ENCODE results near the gene THOP1.
"Not testable (repeated sequence)": the region's sequence is repeated elsewhere in the genome, so short reads cannot be mapped to it uniquely, and the experiment has no call there.

THOP1 gene

DNA sequence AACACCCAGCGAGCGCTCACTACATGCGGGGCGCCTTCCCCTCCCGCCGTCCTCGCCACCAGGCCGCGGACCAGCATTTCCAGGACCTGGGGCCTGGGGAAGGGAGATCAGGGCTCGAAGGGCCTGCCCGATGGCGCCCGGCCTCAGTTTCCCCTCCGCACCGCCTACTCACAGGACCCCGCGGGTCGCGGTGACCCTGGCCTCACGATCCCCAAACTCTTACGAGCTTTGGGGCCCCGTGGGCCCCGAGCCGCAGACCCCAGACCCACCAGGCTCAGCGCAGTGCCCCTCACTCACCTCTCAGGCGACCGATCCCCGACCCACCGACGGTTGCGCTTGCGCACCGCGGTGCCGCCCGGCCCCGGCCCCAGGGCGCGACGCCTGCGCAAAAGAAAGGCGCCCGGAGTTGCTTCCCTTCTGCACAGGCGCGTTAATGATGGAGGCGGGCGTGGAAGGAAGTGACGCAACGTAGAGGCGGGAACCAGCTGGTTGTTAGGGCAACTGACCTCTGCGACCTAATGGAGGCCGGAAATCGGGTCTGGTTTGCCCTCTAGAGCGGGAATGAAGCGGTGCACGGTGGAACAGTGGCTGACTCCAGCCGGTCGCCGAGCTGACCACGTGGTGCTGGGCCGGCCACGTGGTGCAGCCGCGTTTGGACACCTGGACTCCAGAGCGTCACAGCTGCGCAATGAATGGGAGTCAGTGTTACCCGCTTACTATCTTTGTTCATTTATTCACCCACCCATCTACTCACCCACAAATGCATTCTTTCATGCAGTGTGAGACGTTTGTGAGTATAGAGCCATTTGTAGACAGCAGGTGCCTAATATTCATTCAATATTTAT, 2.1 kb upstream of the THOP1 start, which contains the start of gene SGTA:
SGTA (minus strand) TSS at position 338 of the 845 bp plus-strand sequence. CDS start 14,205 bp downstream, outside the sequence.
- peak; percentile 97 for DNase-seq (ENCODE audit: low spot score)

DNA sequence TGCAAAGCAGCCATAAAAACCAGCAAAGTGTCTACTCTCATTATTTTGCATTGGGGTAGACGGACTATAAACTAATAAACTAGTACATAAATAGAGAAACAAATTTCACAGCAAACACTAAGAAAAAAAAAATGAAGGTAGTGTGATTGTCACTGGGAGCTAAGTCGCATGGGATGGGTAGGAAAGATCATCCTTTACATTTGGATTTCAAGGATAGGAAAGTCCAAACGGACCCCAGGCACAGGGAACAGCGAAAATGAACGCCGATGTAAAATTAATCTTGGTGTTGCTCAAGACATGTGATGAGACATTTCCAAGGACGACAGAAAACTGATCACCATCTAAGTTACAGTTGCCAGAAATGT, 1.5 kb upstream of the THOP1 start:
- no peak for DNase-seq (ENCODE audit: low spot score)

- no peak for DNase-seq (ENCODE audit: low spot score)
Measured at GRCh38 chr19:2787115-2787514, 1.8 kb downstream of the THOP1 start.

DNA sequence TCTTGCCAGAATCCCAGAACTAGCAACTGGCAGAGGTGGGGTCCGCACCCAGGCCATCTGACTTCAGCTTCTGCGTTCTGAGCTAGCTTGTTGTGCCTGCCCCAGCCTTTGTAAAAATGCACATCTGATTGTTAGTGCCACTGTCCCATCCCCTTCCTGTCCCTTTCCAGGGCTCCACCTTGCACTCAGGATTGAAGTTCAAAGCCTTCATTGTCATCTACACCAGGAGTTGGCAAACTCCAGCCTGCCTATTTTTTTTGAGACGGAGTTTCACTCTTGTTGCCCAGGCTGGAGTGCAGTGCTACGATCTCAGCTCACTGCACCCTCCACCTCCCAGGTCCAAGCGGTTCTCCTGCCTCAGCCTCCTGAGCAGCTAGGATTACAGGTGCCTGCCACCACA, 2.9 kb downstream of the THOP1 start:
- DNase-seq (ENCODE audit: low spot score): no peak

- DNase-seq (ENCODE audit: low spot score): no peak
Measured at GRCh38 chr19:2790194-2790556, 4.9 kb downstream of the THOP1 start.

GRCh38 chr19:2790557-2791271, 5.4 kb downstream of the THOP1 start:
- DNase-seq (ENCODE audit: low spot score): no peak

- no peak for DNase-seq (ENCODE audit: low spot score)
Measured at GRCh38 chr19:2791440-2791839, 6.1 kb downstream of the THOP1 start.

GRCh38 chr19:2791876-2792275, 6.6 kb downstream of the THOP1 start:
- no peak for DNase-seq (ENCODE audit: low spot score)

DNA sequence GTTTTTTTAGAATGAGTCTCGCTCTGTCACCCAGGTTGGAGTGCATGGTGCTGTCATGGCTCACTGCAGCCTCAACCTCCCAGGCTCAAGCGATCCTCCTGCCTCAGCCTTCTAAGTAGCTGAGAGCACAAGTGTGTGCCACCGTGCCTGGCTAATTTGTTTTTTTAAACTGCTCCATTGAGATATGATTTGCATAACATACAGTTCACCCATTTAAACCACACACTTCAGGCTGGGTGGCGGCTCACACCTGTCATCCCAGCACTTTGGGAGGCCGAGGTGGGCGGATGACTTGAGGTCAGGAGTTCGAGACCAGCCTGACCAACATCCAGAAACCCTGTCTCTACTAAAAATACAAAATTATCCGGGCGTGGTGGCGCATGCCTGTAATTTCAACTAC, 7.4 kb downstream of the THOP1 start:
- DNase-seq (ENCODE audit: low spot score): not testable (repeated sequence)

GRCh38 chr19:2793126-2793525, 7.8 kb downstream of the THOP1 start:
- no peak for DNase-seq (ENCODE audit: low spot score)

DNA sequence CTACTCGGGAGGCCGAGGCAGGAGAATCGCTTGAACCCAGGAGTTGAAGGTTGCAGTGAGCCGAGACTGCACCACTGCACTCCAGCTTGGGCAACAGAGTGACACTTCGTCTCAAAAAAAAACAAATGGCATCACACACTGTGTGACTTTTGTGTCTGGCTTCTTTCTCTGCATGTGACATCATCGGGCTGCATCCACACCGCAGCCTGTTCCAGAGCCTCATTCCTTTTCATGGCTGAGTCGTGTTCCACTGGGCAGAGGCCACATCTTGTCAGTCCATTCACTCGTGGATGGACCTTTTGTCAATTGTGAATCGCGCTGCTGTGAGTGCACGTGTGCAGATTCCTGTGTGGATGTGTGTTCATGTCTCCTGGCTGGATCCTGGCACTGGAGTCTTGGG, 8.3 kb downstream of the THOP1 start:
- DNase-seq (ENCODE audit: low spot score): no peak

GRCh38 chr19:2795827-2796658, 10.7 kb downstream of the THOP1 start:
- DNase-seq (ENCODE audit: low spot score): no peak

DNA sequence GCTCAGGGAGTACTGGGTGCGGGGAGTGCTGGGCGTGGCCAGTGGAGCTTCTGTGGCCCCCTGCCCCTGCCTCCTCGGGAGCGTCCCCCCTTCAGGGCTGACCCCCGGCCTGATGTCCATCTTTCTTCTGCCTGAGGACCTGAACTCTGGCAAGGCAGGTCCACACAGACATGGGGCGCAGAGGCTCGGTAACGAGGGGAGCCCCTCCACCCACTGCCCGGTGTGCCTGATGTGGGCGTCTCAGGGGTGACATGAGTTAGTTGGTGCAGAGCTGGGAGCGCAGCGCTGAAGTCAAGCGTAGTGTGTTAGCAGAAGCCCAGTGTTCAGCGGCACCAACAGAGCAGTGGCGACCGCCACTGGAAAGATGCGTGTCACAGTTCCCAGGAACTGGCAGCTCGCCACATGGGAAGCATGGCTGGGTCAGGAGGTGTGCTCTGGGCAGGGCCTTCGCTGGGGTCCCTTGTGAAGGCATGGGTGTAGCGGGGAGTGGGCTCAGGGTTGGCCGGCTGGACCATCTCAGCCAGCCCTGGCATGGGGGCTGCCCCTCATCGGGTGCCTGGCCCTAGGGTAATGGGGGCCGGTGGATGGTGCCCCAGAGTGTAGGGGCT, 11.5 kb downstream of the THOP1 start:
- no peak for DNase-seq (ENCODE audit: low spot score)

DNA sequence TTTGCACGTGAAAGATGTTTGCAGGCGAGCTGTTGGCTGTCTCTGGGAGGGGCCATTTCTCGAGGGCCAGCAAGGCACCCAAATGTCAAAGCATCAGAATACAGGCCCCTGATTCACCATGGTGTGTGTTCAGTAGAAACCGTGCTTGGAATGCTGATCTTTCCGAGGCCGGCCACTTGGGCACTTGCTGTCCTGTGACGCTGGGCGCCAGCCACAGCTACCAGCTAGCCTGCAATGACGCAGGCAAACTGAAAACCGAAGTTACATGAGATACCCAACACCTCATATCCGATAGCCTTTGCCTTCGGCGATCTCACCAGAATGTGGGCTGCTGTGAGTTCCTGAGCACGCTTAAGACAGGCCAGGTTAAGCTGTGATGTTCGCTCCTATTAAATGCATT, 12.0 kb downstream of the THOP1 start:
- no peak for DNase-seq (ENCODE audit: low spot score)

DNA sequence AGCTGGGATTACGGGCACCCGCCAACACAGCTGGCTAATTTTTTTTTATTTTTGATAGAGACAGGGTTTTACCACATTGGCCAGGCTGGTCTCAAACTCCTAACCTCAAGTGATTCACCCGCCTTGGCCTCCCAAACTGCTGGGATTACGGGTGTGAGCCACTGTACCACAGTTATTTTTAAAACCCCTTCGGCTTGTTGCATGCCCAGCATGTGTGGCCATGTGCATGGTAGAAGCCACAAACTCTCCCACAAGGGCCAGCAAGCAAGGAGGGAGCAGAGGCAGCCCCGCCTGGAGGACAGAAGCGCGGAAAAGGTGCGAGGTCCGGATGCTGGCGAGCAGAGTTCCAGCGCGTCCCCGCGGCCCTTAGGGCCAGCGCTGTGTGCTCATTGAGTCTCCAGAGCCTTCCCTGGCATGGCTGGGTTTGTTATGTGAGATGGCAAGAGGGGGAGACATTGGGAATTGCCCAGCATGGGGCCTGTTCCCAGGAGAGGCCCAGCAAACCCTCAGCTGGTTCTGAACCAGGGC, 12.9 kb downstream of the THOP1 start:
- no peak for DNase-seq (ENCODE audit: low spot score)

- no peak for DNase-seq (ENCODE audit: low spot score)
Measured at GRCh38 chr19:2798733-2799132, 13.4 kb downstream of the THOP1 start.

GRCh38 chr19:2799273-2800020, 14.1 kb downstream of the THOP1 start:
- no peak for DNase-seq (ENCODE audit: low spot score)

GRCh38 chr19:2800506-2800905, 15.2 kb downstream of the THOP1 start:
- no peak for DNase-seq (ENCODE audit: low spot score)

DNA sequence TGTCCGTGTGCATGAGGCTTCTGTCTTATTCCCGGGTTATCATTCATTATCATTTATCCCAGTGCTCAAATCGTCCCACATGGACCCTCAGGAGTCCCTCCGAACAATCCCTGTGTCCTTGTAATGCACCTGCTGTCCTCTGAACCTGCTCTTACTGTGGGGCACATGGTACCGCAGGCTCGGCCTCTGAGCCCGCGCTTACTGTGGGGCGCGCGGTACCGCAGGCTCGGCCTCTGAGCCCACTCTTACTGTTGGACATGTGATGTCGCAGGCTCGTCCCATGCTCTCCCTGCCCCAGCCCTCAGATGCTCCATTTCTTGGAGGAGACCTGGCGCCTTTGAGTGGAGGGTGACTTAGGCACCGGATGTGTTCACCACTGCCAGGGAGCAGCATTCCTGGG, 17.5 kb downstream of the THOP1 start:
- DNase-seq (ENCODE audit: low spot score): no peak

- no peak for DNase-seq (ENCODE audit: low spot score)
Measured at GRCh38 chr19:2803486-2804155, 18.3 kb downstream of the THOP1 start.

Measured in HuH-7 (cell line).